GM21723 (cell line): Measurements from ENCODE around the gene TAF15.

Experiments
- ATAC-seq: cut with Tn5 transposase; IDR thresholded peaks from one replicate; pipeline ENCODE4 v1.9.1; 2021; ENCODE audit warnings: mild to moderate bottlenecking, moderate library complexity; ENCODE audit not compliant: unreplicated experiment

Gene TAF15

DNA sequence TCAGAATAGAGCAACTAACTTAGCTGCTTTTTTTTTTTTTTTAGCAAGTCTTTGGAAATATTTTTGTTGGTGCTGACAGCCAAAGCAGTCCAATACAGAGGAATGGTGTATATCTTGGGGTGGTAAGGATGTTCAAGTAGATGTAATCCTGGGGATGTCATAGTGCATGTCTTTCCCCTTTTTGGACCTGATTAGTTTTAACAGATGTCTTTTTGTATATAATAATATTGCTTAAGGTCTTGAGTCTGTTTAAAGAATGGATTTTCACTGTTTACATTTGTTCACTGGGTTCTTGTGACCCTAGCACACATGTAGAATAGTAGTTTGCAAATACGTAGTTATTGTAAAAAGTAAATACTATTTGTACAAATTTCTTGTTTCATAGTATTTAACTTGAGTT lies 7.9 kb downstream of the TAF15 start:
- ATAC-seq, result no peak

DNA sequence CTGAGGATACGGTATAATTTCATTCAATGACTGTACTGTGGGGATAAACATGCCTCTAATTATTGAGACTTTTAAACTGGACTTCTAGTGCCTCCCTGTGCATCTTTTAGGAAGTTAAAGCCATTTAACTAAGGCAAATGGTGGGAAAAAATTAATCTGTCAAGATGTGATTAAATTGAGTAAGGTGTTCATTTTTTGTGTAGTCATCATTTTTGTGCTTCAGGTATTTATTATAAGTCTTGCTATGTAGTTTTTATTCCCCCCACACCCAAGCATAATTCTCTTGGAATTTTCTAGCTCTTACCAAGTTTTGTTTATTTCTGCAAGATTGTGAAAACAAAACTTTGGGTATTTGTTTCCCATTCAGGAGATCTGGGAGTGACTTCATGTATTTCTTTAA lies 10.2 kb downstream of the TAF15 start:
- ATAC-seq, result no peak

DNA sequence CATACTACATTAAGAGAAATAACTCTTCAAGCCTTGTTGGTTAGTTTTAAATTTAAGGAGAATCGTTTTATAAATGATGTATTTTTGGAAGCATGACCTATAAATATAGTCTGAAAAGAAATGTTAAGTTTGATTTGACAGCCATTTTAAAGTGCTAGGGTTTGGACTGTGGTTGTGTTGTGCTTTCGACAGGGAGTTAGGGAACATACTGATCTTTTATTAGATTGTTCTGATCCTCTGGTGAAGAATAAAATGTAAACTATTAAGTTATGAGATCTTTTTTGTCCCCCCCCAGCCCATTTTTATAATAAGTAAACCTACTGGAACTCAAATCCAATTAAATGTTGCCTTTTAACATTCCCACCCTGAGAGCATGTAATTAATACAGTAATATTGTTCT lies 12.0 kb downstream of the TAF15 start:
- no peak for ATAC-seq

DNA sequence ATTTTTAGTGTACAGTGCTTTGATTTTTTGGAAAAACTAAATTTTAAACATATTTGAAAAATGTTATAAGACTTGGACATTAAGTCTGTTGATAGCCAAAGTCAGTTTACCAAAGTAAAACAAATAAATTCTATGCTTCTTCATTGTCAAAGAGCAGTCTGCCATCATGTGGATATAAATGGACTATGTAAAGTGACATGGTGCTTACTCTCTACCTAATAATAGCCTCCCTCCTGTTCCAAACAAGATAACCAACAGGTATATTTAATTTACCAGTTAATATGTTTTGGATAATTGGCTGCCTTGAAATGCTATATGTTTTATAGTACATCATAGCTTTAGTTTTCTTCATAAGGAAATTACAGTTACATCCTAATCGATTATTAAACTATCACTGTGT lies 15.9 kb downstream of the TAF15 start:
- no peak for ATAC-seq

DNA sequence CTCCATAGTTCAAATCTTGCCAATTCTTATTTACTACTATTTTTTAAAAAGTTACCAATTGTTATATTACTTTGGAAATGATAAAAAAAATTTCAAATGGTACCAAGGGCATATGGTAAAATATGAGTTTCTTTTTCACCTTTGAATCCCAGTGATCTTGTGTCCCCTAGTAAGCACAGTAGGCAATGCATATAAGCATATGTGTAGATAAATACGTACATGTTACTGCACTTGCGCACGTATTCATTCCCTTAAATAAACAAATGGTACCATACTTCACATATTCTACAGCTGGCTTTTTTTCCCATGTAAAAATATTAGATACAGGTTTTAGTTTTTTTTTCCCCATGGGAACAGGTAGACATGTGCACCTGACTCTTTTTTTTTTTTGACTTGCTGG lies 31.8 kb downstream of the TAF15 start:
- ATAC-seq, result no peak

DNA sequence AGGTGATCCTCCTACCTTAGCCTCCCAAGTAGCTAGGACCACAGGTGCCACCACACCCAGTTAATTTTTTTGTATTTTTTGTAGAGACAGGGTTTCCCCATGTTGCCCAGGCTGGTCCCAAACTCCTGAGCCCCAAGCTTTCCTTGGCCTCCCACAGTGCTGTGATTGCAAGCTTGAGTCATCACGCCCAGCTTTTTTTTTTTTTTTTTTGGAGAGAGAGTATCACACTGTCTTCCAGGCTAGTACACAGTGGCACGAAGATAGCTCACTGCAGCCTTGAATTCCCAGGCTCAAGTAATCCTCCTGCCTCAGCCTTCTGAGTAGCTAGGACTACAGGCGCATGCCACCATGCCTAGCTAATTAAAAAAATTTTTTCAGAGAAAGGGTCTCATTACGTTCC lies 32.2 kb downstream of the TAF15 start:
- ATAC-seq, result no peak

DNA sequence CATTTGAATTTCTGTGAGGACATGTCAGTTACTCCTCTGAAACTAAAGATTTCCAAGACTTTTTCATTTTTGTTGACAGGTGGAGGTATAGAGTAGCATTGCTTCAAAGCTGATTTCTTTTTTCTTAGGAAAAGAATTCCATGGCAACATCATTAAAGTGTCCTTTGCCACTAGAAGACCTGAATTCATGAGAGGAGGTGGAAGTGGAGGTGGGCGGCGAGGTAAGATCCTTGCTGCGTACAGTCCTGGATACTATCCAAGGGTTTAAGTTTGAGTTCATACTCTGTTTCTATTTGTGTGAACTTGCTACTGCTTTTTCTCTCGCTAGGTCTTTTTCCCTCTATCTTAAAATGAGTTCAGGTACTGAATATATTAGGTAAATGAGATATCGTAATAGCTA lies 33.0 kb downstream of the TAF15 start:
- ATAC-seq, result no peak

DNA sequence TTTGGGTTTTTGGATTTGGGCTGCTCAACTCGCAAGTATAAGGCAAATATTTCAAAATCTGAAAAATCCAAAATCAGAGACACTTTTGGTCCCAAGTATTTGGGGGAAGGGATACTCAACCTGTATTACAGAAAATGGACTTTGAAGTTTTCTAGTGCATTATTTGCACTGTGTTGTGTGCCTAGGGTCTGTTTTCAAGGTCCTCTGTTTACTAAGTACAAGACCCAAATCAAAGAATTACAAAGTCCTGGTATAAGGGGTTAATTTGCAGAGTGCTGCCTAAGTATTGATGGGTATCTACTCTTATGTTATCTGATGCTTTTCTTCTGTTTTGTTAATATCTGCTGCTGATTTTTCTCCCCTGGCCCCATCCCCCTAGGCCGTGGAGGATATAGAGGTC lies 34.4 kb downstream of the TAF15 start:
- ATAC-seq, result no peak

DNA sequence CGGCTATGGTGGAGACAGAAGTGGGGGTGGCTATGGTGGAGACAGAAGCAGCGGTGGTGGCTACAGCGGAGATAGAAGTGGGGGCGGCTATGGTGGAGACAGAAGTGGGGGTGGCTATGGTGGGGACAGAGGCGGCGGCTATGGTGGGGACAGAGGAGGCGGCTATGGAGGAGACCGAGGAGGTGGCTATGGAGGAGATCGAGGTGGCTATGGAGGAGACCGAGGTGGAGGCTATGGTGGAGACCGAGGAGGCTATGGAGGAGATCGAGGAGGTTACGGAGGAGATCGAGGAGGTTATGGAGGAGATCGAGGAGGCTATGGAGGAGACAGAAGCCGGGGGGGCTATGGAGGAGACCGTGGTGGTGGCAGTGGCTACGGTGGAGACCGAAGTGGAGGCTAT lies 35.3 kb downstream of the TAF15 start:
- ATAC-seq, result no peak

DNA sequence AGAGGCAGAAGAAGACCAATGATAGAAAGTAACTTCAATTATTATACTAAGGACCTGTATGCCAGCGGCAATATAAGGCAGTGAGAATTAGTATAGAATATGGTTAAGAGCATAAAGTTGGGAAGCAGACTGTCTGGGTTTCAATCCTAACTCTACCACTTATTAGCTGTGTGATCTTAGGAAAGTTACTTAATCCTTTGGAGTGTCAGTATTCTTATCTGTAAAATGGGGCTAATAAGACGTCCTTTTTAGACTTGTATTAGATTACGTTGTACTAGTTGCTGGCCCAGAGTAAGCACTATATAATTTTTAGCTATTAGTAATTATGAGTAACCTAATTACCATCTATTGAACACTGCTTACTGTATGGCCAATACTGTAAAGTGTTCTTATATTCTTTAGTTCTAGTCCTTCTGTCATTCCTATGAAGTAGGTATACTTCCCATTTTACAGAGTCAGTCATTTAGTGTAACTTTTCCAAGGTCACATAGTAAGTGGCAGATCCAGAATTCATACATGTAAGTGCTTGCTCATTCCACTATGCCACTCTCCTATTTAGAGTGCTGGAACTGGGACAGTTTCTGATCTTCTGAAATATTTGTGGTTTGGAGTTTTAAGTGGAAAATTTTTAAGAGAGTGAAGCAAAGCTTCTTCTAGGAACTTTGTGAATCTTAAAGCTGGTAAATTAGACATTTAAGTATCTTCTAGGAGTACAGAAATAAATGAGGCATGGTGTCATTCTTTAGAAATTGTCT lies 36.9 kb downstream of the TAF15 start:
- ATAC-seq, result no peak

DNA sequence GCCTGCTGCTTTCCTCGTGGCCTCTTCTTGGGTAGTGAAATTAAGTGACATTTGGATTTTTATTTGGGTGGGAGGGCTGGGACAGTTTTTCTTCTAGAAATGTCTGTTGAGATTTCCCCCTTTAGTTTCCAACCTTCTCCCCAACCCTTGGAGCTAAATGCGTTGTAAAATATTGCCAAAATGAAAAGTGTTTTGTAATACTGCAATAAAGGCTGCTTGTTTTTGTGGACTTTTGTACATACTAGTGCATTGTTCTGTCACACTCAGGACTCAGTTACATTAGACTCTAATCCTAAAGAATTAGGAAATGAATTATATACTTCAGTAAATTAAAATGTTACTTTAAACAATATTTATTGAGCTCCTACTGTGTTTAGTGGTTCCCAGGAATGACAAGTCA lies 37.7 kb downstream of the TAF15 start:
- ATAC-seq, result no peak

DNA sequence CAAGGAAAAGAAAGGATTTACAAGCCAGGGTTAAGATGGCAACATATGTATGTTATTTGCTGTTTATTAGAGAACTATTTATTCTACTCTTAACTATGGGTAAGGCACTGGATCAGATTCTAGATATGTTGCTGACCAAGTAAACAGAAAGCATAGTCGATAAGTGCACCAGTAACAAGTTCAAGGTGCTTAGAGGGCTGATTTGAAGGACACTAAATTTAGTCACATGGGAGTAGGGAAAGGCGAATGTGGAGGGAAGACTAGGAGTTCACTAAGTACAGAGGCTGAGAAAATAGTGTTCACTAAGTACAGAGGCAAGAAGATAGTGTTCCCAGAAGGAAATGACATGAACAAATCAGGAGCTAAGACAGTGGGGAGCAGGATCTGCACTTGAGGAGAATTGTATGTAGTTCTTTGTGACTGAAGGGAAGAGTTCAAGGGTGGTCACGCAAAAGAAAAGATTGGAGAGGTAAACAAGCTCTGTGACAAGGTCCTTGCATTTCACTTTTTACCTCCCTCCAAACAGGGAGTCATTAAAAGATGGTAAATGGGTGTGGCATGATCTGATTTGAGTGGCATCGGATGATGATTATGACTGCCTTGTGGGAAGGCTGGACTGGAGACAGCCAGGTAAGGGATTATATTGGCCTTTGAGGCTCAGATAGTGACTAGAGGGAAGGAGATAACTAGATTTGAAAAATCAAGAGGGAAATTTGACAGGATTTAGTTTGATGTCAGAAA lies 38.5 kb downstream of the TAF15 start:
- ATAC-seq, result no peak

DNA sequence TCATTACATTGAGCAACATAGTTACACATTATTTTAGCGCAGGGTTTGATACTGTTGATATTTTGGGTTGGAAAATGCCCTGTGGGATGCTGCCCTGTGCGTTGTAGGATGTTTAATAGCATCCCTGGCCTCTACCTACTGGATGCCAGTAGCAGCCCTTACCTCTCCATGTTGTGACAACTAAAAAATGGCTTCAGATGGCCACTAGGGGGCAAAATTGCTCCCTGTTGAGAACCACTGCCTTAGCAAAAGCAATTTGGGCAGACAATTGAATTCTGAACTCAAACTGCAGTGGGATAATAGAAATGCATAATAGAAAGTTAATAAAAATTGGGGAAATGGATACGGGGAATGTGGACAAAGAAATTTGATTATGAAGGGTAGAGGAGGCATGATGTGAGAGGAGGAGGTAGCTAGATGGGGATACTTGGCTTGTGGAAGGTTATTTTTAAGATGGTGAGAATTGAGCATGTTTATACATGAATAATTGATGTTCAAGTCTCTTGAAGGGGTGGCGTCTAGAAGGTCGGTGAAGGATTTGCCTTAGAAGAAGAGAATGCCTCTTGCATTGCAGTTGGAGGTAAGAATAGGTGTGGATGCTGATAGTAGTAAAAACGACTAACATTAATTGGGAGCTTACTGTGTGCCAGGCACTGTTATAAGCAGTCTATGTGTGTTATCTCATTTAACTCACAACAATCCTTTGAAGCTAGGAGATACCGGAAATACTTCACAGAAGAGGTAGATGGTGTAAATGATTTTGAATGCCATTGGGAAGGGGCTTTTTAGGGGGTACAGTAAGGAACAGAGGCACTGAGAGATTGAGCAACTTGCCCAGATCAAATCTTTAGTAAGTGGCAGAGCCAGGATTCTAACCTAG lies 40.4 kb downstream of the TAF15 start:
- no peak for ATAC-seq

DNA sequence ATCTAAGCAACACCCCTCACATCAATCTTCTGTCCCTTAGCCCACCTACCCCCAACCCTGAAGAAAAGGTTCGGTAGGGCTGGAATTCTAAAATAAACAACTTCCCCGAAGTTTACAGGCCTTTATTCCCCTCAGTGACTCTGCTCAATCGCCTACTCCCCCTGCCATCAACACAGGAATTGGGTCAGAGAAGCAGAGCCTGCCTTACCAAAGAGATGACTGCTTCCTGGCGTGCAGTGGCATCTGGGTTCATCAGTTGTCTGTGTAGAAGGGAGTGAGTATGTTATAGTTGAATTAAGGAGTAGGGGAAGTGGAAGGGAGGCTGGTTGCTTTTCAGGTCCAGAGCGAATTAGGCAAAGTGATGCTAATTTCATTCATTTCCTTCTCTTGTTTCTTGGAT lies 46.7 kb downstream of the TAF15 start:
- no peak for ATAC-seq

DNA sequence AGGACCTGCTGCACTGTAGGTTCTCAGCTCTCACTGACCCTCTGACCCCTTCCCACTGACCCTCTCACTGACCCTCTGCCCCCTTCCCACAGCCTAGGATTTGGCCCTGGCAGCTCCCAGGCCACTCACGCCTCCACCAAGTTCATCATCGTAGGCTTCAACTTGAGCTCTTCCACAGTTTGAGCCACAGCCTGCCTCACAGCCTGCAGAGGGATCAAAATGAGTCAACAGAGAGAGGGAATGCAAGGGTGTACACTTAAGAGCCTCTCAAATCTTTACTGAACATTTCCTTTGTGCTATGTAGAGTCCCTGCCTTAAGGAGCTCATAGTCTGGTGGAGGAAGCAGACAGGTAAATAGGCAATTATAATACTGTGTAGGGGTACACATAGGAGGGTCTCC lies 47.3 kb downstream of the TAF15 start:
- no peak for ATAC-seq

DNA sequence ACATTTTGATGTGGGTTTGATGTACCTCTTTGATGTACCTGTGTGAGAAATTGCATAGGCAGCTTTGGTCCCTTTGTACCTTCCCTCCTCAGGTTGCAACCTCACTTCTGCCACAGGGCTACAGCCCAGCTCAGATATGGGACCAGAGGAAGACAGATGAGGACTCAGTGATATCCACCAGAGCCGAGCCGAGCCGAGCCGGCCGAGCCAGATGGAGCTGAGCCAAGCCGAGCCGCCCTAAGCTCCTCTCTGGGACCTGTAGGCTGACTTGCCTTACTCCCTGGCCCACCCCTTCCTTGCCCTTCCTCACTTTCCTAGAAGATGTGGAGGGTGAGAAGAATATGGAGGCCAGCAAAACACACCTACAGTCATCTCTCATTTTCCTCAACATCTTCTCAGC lies 55.6 kb downstream of the TAF15 start:
- no peak for ATAC-seq

DNA sequence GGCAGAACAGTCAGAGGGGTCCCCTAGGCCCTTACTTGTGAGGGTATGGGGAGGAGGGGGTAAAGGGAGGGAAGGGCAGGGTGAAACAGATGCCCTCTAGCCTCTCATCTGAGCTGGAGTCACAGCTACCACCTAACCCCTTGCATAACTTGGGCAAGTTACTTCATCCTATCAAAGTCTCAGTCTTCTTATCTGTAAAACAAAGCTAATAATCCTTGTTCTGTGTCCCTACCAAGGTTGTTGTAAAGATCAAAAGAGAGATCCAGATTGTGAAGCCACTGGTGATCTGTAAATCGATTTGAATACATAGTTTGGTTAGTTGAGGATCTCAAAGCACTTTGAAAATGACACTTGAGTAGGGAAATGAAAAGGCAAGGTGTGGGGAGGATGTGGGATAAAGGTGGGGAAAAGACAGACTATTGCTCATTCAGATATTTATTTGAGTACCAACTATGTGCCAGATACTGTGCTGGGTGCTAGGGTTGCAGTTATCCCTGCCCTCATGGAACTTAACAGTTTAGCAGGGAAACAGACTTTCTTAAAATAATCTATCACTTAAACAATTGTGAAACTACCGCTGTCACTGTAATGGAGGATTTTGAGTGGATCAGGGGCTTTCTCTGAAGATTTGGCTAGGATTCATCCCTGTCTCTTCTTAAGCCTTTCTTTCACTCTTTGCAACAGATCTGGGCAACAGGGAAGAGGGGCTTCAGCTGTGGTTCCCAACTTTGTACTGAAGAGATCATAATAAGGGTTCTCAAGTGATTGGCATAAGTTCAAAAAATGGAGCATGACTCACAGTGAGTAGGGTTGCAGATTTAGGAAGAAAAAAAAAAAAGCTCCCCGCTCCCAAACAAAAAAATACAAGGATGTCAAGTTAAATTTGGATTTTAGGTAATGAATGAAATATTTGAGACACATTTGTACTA lies 56.4 kb downstream of the TAF15 start:
- ATAC-seq, result no peak

DNA sequence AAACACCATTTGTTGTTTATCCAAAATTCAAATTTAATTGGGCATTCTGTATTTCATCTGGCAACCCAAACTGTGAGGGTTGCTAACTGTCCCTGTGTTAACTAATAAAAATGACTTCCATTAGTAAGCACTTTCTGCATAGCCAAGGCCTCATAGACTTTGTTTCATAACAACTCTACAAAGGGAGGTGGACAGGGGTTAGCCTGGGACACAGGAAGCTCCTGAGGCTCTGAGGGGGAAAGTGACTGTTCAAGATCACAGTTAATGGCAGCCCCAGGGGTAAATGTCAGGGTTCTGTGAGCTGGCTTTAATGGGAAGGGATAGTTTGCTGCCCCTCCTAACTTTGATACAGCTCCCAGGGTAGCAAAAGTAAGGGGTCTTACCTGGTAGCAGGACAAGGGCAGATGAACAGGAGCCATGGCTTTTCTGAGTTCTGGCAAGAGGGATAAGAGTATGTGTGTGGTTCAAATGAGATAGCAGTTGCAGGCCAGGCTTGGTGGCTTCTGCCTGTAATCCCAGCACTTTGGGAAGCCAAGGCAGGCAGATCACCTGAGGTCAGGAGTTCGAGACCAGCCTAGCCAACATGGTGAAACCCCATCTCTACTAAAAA lies 57.2 kb downstream of the TAF15 start:
- ATAC-seq, result no peak

DNA sequence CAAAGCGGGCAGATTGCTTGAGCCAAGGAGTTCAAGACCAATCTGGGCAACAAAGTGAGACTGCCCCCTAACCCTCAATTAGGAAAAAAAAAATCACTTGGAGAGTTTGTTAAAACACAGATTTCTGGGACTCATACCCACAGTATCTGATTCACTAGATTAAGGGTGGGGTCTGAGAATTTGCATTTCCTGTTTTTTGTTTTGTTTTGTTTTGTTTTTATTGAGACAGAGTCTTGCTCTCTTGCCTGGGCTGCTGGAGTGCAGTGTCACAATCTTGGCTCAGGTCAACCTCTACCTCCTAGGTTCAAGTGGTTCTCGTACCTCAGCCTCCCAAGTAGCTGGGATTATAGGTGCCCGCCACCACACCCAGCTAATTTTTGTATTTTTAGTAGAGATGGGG lies 58.3 kb downstream of the TAF15 start:
- ATAC-seq, result no peak

DNA sequence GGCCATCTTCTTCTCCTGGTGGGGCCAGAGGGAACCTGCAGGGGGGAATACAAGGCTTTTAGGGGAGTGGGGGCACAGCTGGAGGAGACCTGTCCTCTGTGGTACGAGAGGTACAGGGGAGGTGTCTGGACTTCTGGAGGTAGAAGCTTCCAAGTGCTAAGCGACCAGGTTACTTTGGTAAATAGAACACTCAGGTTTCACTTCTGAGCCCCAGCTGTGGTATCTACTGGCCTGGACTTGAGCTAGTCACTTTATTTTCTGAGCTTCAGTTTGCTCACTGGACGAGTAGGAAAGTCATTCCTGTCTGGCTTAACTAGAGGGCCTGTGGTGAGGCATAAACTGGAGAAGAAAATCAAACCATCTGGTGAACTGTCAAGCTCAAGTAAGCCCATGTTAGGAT lies 59.5 kb downstream of the TAF15 start, which contains the start of gene HEATR9:
Gene HEATR9 (minus strand): TSS at position 155 of the 400 bp plus-strand sequence. CDS start 149 bp downstream, at position 6.
- ATAC-seq, result no peak
